Upper lobe of left lung (tissue), 6 donors: ENCODE results near the gene ACTMAP. TPM values are rescaled to one million over a fixed set of nuclear protein-coding genes. Genes with fewer than 3 reads are reported as not detected.

Experiments
- ATAC-seq, 2 donors: fragments of 200-7000 bp; cut with Tn5 transposase; one replicate each; pipeline ENCODE4 v1.9.1; 2022; ENCODE audit warnings: mild to moderate bottlenecking in 2 of 2, moderate library complexity in 2 of 2; ENCODE audit not compliant: low FRiP score in 2 of 2
- DNase-seq, 2 donors: peaks; one replicate each; pipeline ENCODE4 v3.0.0-alpha.2; 2019 to 2020
- H3K27ac ChIP-seq, 4 donors: fragments of 200-600 bp; sonication (generic); one replicate each; pipeline ENCODE4 v1.5.1; 2016 to 2019
- H3K27me3 ChIP-seq, 4 donors: fragments of 200-600 bp; sonication (generic); one replicate each; pipeline ENCODE4 v1.5.1; 2017 to 2019
- H3K36me3 ChIP-seq, 4 donors: fragments of 200-600 bp; sonication (generic); one replicate each; pipeline ENCODE4 v1.5.1; 2016 to 2019
- H3K4me1 ChIP-seq, 4 donors: fragments of 200-600 bp; sonication (generic); one replicate each; pipeline ENCODE4 v1.5.1; 2018 to 2019
- H3K4me3 ChIP-seq, 4 donors: fragments of 200-600 bp; sonication (generic); one replicate each; pipeline ENCODE4 v1.5.1; 2017 to 2019; ENCODE audit warnings: mild to moderate bottlenecking in 2 of 4, moderate library complexity in 1 of 4
- H3K9me3 ChIP-seq, 4 donors: fragments of 200-600 bp; sonication (generic); one replicate each; pipeline ENCODE4 v1.5.1; 2018 to 2019
- CTCF ChIP-seq, 6 experiments: fragments of 450-650 bp in 4 of 6; fragments of 200-600 bp in 2 of 6; sonication (generic) in 2 of 6; IDR thresholded peaks; one replicate each; pipeline ENCODE4 v1.5.1; 2016 to 2019; ENCODE audit warnings: antibody characterized with exemption in 6 of 6
- EP300 ChIP-seq, 4 donors: sonication (generic); formaldehyde crosslinking; IDR thresholded peaks; one replicate each; pipeline ENCODE4 v1.5.1; 2017; ENCODE audit warnings: antibody characterized with exemption in 4 of 4, control low read depth in 2 of 4
- POLR2A ChIP-seq, 4 donors: fragments of 450-650 bp; IDR thresholded peaks; one replicate each; pipeline ENCODE4 v1.5.1; 2016 to 2017; ENCODE audit warnings: antibody characterized with exemption in 4 of 4, mild to moderate bottlenecking in 2 of 4
- POLR2AphosphoS5 ChIP-seq, 2 donors: sonication (generic); formaldehyde crosslinking; IDR thresholded peaks; one replicate each; pipeline ENCODE4 v1.5.1; 2017; ENCODE audit warnings: antibody characterized with exemption in 2 of 2
- WGBS, 2 donors: methylation state at CpG; one replicate each; pipeline ENCODE4 v1.1.5; 2017 to 2018; 5-methylcytosine and 5-hydroxymethylcytosine counted together
- total RNA-seq, 6 donors: library from RNA; depleted of rRNA in 4 of 6; stranded (reverse); fragments of >200 nt in 4 of 6; gene quantifications; one replicate each; pipeline versions ENCODE4 v1.1.0 to v1.2.1, GENCODE V29; 2016 to 2021
- donor health status: DM: no; HTN: no; CAD: no; lungs with moderate emphysema.
- donor health status: DM: no; HTN: yes; CAD: no; lungs with severe emphysema.

ACTMAP gene
- total RNA-seq, 6 donors from 2014 or later, result 16.0 to 28.4 (median 21.5) TPM

- H3K4me3 ChIP-seq, result peak overlapping the region; percentile 48 to 90 (median 76)
- H3K27ac ChIP-seq, result peak overlapping the region; percentile 98 to 99 (median 98)
- H3K36me3 ChIP-seq, result peaks cover 1 to 24% (median 16%) of the 10 kb centered on the region in 4 donors
- H3K27me3 ChIP-seq, result no peaks in the 10 kb centered on the region
- peaks cover 27 to 52% (median 28%) of the 10 kb centered on the region in 4 donors for H3K4me1 ChIP-seq
- no peaks in the 10 kb centered on the region for H3K9me3 ChIP-seq
- ATAC-seq, result peak; percentile 86 to 89
- 5 to 13% methylated on average over 17 to 30 of the region's 31 CpGs for WGBS, 2 donors
- DNase-seq, result peak; percentile 98 to 99
- TF ChIP-seq EP300 (IDR thresholded peaks at IDR 0.05) (no peak), POLR2A (IDR thresholded peaks at IDR 0.05) (peak in 1 of 4 donors; percentile 27), POLR2AphosphoS5 (IDR thresholded peaks at IDR 0.05) (peak; percentile 5 to 44), CTCF (IDR thresholded peaks at IDR 0.05) (peak in 1 of 6 experiments; percentile 21)
Observed at GRCh38 chr19:40714441-40715299, 35.6 kb downstream of the ACTMAP start.

- peak overlapping the region in 2 of 4 donors; percentile 75 to 76 for H3K4me3 ChIP-seq
- no peaks in the 10 kb centered on the region for H3K9me3 ChIP-seq
- H3K36me3 ChIP-seq, result peaks cover 6 to 31% (median 21%) of the 10 kb centered on the region in 4 donors
- H3K27ac ChIP-seq, result peak overlapping the region; percentile 98 to 99 (median 98)
- no peak for TF ChIP-seq EP300 (IDR thresholded peaks at IDR 0.05)
- no peak for TF ChIP-seq CTCF (IDR thresholded peaks at IDR 0.05)
- no peak for TF ChIP-seq POLR2AphosphoS5 (IDR thresholded peaks at IDR 0.05)
- no peak for TF ChIP-seq POLR2A (IDR thresholded peaks at IDR 0.05)
- WGBS, 2 donors, result 87 to 96% methylated on average over 9 to 11 of the region's 11 CpGs
- H3K27me3 ChIP-seq, result no peaks in the 10 kb centered on the region
- H3K4me1 ChIP-seq, result peaks cover 23 to 44% (median 24%) of the 10 kb centered on the region in 4 donors
- no peak for ATAC-seq
- DNase-seq, result no peak
Observed at GRCh38 chr19:40713939-40714338, 36.3 kb downstream of the ACTMAP start.

- Histone ChIP-seq H3K9me3 (no peaks in the 10 kb centered on the region), H3K4me3 (no peak overlapping the region), H3K4me1 (peaks cover 7 to 12% (median 10%) of the 10 kb centered on the region in 4 donors), H3K36me3 (peaks cover 9 to 62% (median 46%) of the 10 kb centered on the region in 4 donors), H3K27ac (no peak overlapping the region), H3K27me3 (no peaks in the 10 kb centered on the region)
- ATAC-seq (no peak), DNase-seq (no peak)
- WGBS, 2 donors, result 87 to 94% methylated on average over 5 of the region's 5 CpGs
- no peak for TF ChIP-seq POLR2A (IDR thresholded peaks at IDR 0.05)
- TF ChIP-seq EP300 (IDR thresholded peaks at IDR 0.05), result no peak
- no peak for TF ChIP-seq CTCF (IDR thresholded peaks at IDR 0.05)
- no peak for TF ChIP-seq POLR2AphosphoS5 (IDR thresholded peaks at IDR 0.05)
Observed at GRCh38 chr19:40709817-40710216, 40.5 kb downstream of the ACTMAP start.

GRCh38 chr19:40707615-40708014 is 42.7 kb downstream of the ACTMAP start:
- DNase-seq (no peak), ATAC-seq (no peak)
- 97 to 99% methylated on average over 7 of the region's 7 CpGs for WGBS, 2 donors
- H3K27ac ChIP-seq, result no peak overlapping the region
- H3K4me3 ChIP-seq, result no peak overlapping the region
- peaks cover 22 to 77% (median 67%) of the 10 kb centered on the region in 4 donors for H3K36me3 ChIP-seq
- H3K4me1 ChIP-seq, result no peaks in the 10 kb centered on the region
- TF ChIP-seq CTCF (IDR thresholded peaks at IDR 0.05), result no peak
- TF ChIP-seq EP300 (IDR thresholded peaks at IDR 0.05), result no peak
- no peak for TF ChIP-seq POLR2A (IDR thresholded peaks at IDR 0.05)
- TF ChIP-seq POLR2AphosphoS5 (IDR thresholded peaks at IDR 0.05), result no peak
- H3K9me3 ChIP-seq, result no peaks in the 10 kb centered on the region
- H3K27me3 ChIP-seq, result no peaks in the 10 kb centered on the region
